ENCODE data around the gene BACE1. TPM values are rescaled to one million over a fixed set of nuclear protein-coding genes. Genes with fewer than 3 reads are reported as not detected.

The BACE1 gene
- total RNA-seq, 1 experiment from 2014 or later = 11.2 TPM

- no peaks in the 10 kb centered on the region for H3K9me3 ChIP-seq
- peaks cover 2% of the 10 kb centered on the region for H3K36me3 ChIP-seq (ENCODE audit: control insufficient read depth, insufficient read depth, low read length)
- ChIA-PET POLR2A (interaction anchor here (0.6 kb wide), 1 partner anchor 17 kb away, joined by 6 read pairs; no protein-coding TSS in a partner anchor), CTCF (no interaction called here)
- no peak overlapping the region for H3K4me3 ChIP-seq (ENCODE audit: low read depth, low read length)
- no TSS peak for BruUV-seq (replicated peaks)
- Mint-ChIP-seq H3K27ac (ENCODE audit: unreplicated experiment) (no peak overlapping the region), H3K36me3 (ENCODE audit: insufficient read depth, unreplicated experiment) (peaks cover 24% of the 10 kb centered on the region), H3K4me1 (ENCODE audit: low read depth, unreplicated experiment) (no peaks in the 10 kb centered on the region), H3K9me3 (ENCODE audit: unreplicated experiment) (no peaks in the 10 kb centered on the region), H3K27me3 (ENCODE audit: insufficient read depth, unreplicated experiment) (no peaks in the 10 kb centered on the region), H3K4me3 (ENCODE audit: unreplicated experiment) (no peak overlapping the region)
- H3K4me1 ChIP-seq = no peaks in the 10 kb centered on the region; the same call in 1 of the 2 replicates
- H3K27me3 ChIP-seq (replicated peaks; ENCODE audit: control insufficient read depth, insufficient read depth, low read length) = no peaks in the 10 kb centered on the region
- DNase-seq = no peak
- no peak for TF ChIP-seq CTCF (IDR thresholded peaks at IDR 0.05; ENCODE audit: insufficient read depth in 1 of 2, low read depth in 1 of 2, low read length in 1 of 2, severe bottlenecking in 1 of 2, unreplicated experiment in 1 of 2)
- intact Hi-C loops (cut with micrococcal nuclease; ENCODE audit: unreplicated experiment) = no loop called here
Observed at GRCh38 chr11:117287668-117288067, 28.4 kb downstream of the BACE1 start.

- no peaks in the 10 kb centered on the region for H3K9me3 Mint-ChIP-seq (ENCODE audit: unreplicated experiment)
- peaks cover 4% of the 10 kb centered on the region for H3K36me3 ChIP-seq (ENCODE audit: control insufficient read depth, insufficient read depth, low read length)
- H3K4me3 ChIP-seq (ENCODE audit: low read depth, low read length) = no peak overlapping the region
- no peaks in the 10 kb centered on the region for H3K4me1 Mint-ChIP-seq (ENCODE audit: low read depth, unreplicated experiment)
- no TSS peak for BruUV-seq (replicated peaks)
- no peak overlapping the region for H3K27ac Mint-ChIP-seq (ENCODE audit: unreplicated experiment)
- POLR2A ChIA-PET = no interaction called here
- no peaks in the 10 kb centered on the region for H3K27me3 ChIP-seq (replicated peaks; ENCODE audit: control insufficient read depth, insufficient read depth, low read length)
- peaks cover 34% of the 10 kb centered on the region for H3K36me3 Mint-ChIP-seq (ENCODE audit: insufficient read depth, unreplicated experiment)
- H3K4me3 Mint-ChIP-seq (ENCODE audit: unreplicated experiment) = no peak overlapping the region
- DNase-seq = no peak
- H3K9me3 ChIP-seq = no peaks in the 10 kb centered on the region
- no peak for TF ChIP-seq CTCF (IDR thresholded peaks at IDR 0.05; ENCODE audit: insufficient read depth in 1 of 2, low read depth in 1 of 2, low read length in 1 of 2, severe bottlenecking in 1 of 2, unreplicated experiment in 1 of 2)
- no peaks in the 10 kb centered on the region for H3K4me1 ChIP-seq
- CTCF ChIA-PET = interaction anchor here (1.4 kb wide), 1 partner anchor 9 kb away, joined by 4 read pairs; no protein-coding TSS in a partner anchor
- no peaks in the 10 kb centered on the region for H3K27me3 Mint-ChIP-seq (ENCODE audit: insufficient read depth, unreplicated experiment)
- intact Hi-C loops (cut with micrococcal nuclease; ENCODE audit: unreplicated experiment) = no loop called here
Observed at GRCh38 chr11:117286588-117286987, 29.5 kb downstream of the BACE1 start.

- no peak for TF ChIP-seq CTCF (IDR thresholded peaks at IDR 0.05; ENCODE audit: insufficient read depth in 1 of 2, low read depth in 1 of 2, low read length in 1 of 2, severe bottlenecking in 1 of 2, unreplicated experiment in 1 of 2)
- intact Hi-C loops (cut with micrococcal nuclease; ENCODE audit: unreplicated experiment) = no loop called here
- no peaks in the 10 kb centered on the region for H3K9me3 Mint-ChIP-seq (ENCODE audit: unreplicated experiment)
- Histone ChIP-seq H3K9me3 (no peaks in the 10 kb centered on the region), H3K36me3 (ENCODE audit: control insufficient read depth, insufficient read depth, low read length) (peaks cover 4% of the 10 kb centered on the region; the same call in 1 of the 2 replicates), H3K4me3 (ENCODE audit: low read depth, low read length) (no peak overlapping the region), H3K27me3 (replicated peaks; ENCODE audit: control insufficient read depth, insufficient read depth, low read length) (no peaks in the 10 kb centered on the region), H3K4me1 (peaks cover 12% of the 10 kb centered on the region)
- H3K27ac Mint-ChIP-seq (ENCODE audit: unreplicated experiment) = no peak overlapping the region
- BruUV-seq (replicated peaks) = no TSS peak
- peaks cover 7% of the 10 kb centered on the region for H3K4me1 Mint-ChIP-seq (ENCODE audit: low read depth, unreplicated experiment)
- POLR2A ChIA-PET = no interaction called here
- no peak overlapping the region for H3K4me3 Mint-ChIP-seq (ENCODE audit: unreplicated experiment)
- no peaks in the 10 kb centered on the region for H3K27me3 Mint-ChIP-seq (ENCODE audit: insufficient read depth, unreplicated experiment)
- H3K36me3 Mint-ChIP-seq (ENCODE audit: insufficient read depth, unreplicated experiment) = peaks cover 31% of the 10 kb centered on the region
- CTCF ChIA-PET = no interaction called here
- DNase-seq = no peak
Observed at GRCh38 chr11:117284053-117284452, 32.0 kb downstream of the BACE1 start.
